GM12892 (cell line): ENCODE measurements around the gene DNAJC11.

ENCODE experiments used
- POLR2A ChIP-seq: IDR thresholded peaks from 2 replicates; pipeline ENCODE4 v1.6.1; 2011; ENCODE audit warnings: low read depth, low read length, control low read depth
- POLR2AphosphoS5 ChIP-seq: IDR thresholded peaks from 2 replicates; pipeline ENCODE4 v1.6.1; 2011; ENCODE audit warnings: low read depth, low read length, control low read depth

- TF ChIP-seq POLR2AphosphoS5 (no peak), POLR2A (no peak)
Measured at GRCh38 chr1:6731905-6732304, 30.3 kb upstream of the DNAJC11 start.
